Tibial nerve (tissue), 4 donors: ENCODE measurements around the gene MTNR1A. TPM values are rescaled to one million over a fixed set of nuclear protein-coding genes. Genes with fewer than 3 reads are reported as not detected.

ENCODE experiments used
- DNase-seq, 2 donors: peaks; one replicate each; pipeline ENCODE4 v3.0.0-alpha.2; 2019; ENCODE audit warnings: low spot score in 2 of 2
- H3K27ac ChIP-seq, 4 donors: fragments of 200-600 bp; sonication (generic) in 3 of 4; one replicate each; pipeline ENCODE4 v1.5.1; 2017 to 2019; ENCODE audit warnings: mild to moderate bottlenecking in 1 of 4
- H3K27me3 ChIP-seq, 2 donors: fragments of 200-600 bp; sonication (generic) in 1 of 2; one replicate each; pipeline versions ENCODE4 v1.5.1 to v1.6.0; 2017 to 2019
- H3K36me3 ChIP-seq, 3 donors: fragments of 200-600 bp; sonication (generic); one replicate each; pipeline ENCODE4 v1.5.1; 2018 to 2019
- H3K4me1 ChIP-seq, 4 donors: fragments of 200-600 bp; sonication (generic) in 3 of 4; one replicate each; pipeline ENCODE4 v1.5.1; 2017 to 2019
- H3K4me3 ChIP-seq, 4 donors: fragments of 200-600 bp; sonication (generic) in 3 of 4; one replicate each; pipeline ENCODE4 v1.5.1; 2017 to 2019; ENCODE audit warnings: mild to moderate bottlenecking in 1 of 4, moderate library complexity in 1 of 4
- H3K9me3 ChIP-seq, 4 donors: fragments of 200-600 bp; sonication (generic) in 3 of 4; one replicate each; pipeline ENCODE4 v1.5.1; 2017 to 2019
- CTCF ChIP-seq, 5 experiments: fragments of 200-600 bp in 3 of 5; fragments of 450-650 bp in 2 of 5; sonication (generic) in 3 of 5; IDR thresholded peaks; one replicate each; pipeline ENCODE4 v1.5.1; 2016 to 2019; ENCODE audit warnings: antibody characterized with exemption in 5 of 5, mild to moderate bottlenecking in 3 of 5, moderate library complexity in 2 of 5
- EP300 ChIP-seq, 2 donors: sonication (generic); formaldehyde crosslinking; IDR thresholded peaks; one replicate each; pipeline ENCODE4 v1.6.1; 2017; ENCODE audit warnings: antibody characterized with exemption in 2 of 2, mild to moderate bottlenecking in 1 of 2
- POLR2A ChIP-seq, 2 donors: fragments of 450-650 bp; IDR thresholded peaks; one replicate each; pipeline ENCODE4 v1.6.1; 2017; ENCODE audit warnings: antibody characterized with exemption in 2 of 2, mild to moderate bottlenecking in 2 of 2, moderate library complexity in 2 of 2
- WGBS, 2 donors: methylation state at CpG; one replicate each; pipeline ENCODE4 v1.1.5; 2018; 5-methylcytosine and 5-hydroxymethylcytosine counted together
- total RNA-seq, 4 donors: library from RNA; depleted of rRNA; stranded (reverse); fragments of >200 nt; gene quantifications; one replicate each; pipeline ENCODE4 v1.1.0, GENCODE V29; 2016

Gene MTNR1A
- total RNA-seq, 4 donors from 2014 or later, result not detected

GRCh38 chr4:186592445-186592844 is 37.1 kb upstream of the MTNR1A start:
- DNase-seq, result no peak
- no peaks in the 10 kb centered on the region for H3K4me1 ChIP-seq
- TF ChIP-seq EP300 (IDR thresholded peaks at IDR 0.05) (no peak), POLR2A (IDR thresholded peaks at IDR 0.05) (no peak), CTCF (IDR thresholded peaks at IDR 0.05) (no peak)
- peaks cover 0 to 73% (median 0%) of the 10 kb centered on the region in 3 donors for H3K36me3 ChIP-seq
- no peak overlapping the region for H3K27ac ChIP-seq
- no peaks in the 10 kb centered on the region for H3K9me3 ChIP-seq
- 94% methylated on average over 8 of the region's 8 CpGs for WGBS, 2 donors
- no peak overlapping the region for H3K4me3 ChIP-seq
- H3K27me3 ChIP-seq, result no peaks in the 10 kb centered on the region

- Histone ChIP-seq H3K4me3 (no peak overlapping the region), H3K27me3 (no peaks in the 10 kb centered on the region), H3K9me3 (no peaks in the 10 kb centered on the region), H3K36me3 (peaks cover 0 to 65% (median 0%) of the 10 kb centered on the region in 3 donors), H3K4me1 (peaks cover 0 to 4% (median 0%) of the 10 kb centered on the region in 4 donors), H3K27ac (no peak overlapping the region)
- 86 to 95% methylated on average over 6 of the region's 6 CpGs for WGBS, 2 donors
- DNase-seq, result no peak
- TF ChIP-seq POLR2A (IDR thresholded peaks at IDR 0.05) (no peak), CTCF (IDR thresholded peaks at IDR 0.05) (no peak), EP300 (IDR thresholded peaks at IDR 0.05) (no peak)
These were observed 36.3 kb upstream of the MTNR1A start for GRCh38 chr4:186591651-186592050.

- no peak for TF ChIP-seq POLR2A (IDR thresholded peaks at IDR 0.05)
- TF ChIP-seq CTCF (IDR thresholded peaks at IDR 0.05), result no peak
- TF ChIP-seq EP300 (IDR thresholded peaks at IDR 0.05), result no peak
- H3K36me3 ChIP-seq, result peaks cover 0 to 58% (median 0%) of the 10 kb centered on the region in 3 donors
- no peak for DNase-seq
- peaks cover 0 to 11% (median 0%) of the 10 kb centered on the region in 4 donors for H3K4me1 ChIP-seq
- H3K9me3 ChIP-seq, result no peaks in the 10 kb centered on the region
- no peak overlapping the region for H3K4me3 ChIP-seq
- no peaks in the 10 kb centered on the region for H3K27me3 ChIP-seq
- 94 to 97% methylated on average over 20 of the region's 20 CpGs for WGBS, 2 donors
- no peak overlapping the region for H3K27ac ChIP-seq
These were observed 33.1 kb upstream of the MTNR1A start for GRCh38 chr4:186588503-186588902.

GRCh38 chr4:186587416-186588018 is 32.1 kb upstream of the MTNR1A start:
- TF ChIP-seq EP300 (IDR thresholded peaks at IDR 0.05), result no peak
- TF ChIP-seq CTCF (IDR thresholded peaks at IDR 0.05), result peak; percentile 68 to 90 (median 84)
- no peak for TF ChIP-seq POLR2A (IDR thresholded peaks at IDR 0.05)
- Histone ChIP-seq H3K9me3 (no peaks in the 10 kb centered on the region), H3K4me1 (peaks cover 0 to 11% (median 0%) of the 10 kb centered on the region in 4 donors), H3K4me3 (no peak overlapping the region), H3K36me3 (peaks cover 0 to 57% (median 0%) of the 10 kb centered on the region in 3 donors), H3K27ac (no peak overlapping the region), H3K27me3 (no peaks in the 10 kb centered on the region)
- 27 to 32% methylated on average over 4 of the region's 4 CpGs for WGBS, 2 donors
- DNase-seq, result peak; percentile 79 to 93

- H3K4me3 ChIP-seq, result no peak overlapping the region
- H3K27me3 ChIP-seq, result no peaks in the 10 kb centered on the region
- no peak overlapping the region for H3K27ac ChIP-seq
- TF ChIP-seq POLR2A (IDR thresholded peaks at IDR 0.05), result no peak
- TF ChIP-seq EP300 (IDR thresholded peaks at IDR 0.05), result no peak
- TF ChIP-seq CTCF (IDR thresholded peaks at IDR 0.05), result no peak
- H3K36me3 ChIP-seq, result peaks cover 0 to 60% (median 0%) of the 10 kb centered on the region in 3 donors
- H3K4me1 ChIP-seq, result peaks cover 0 to 11% (median 0%) of the 10 kb centered on the region in 4 donors
- H3K9me3 ChIP-seq, result peaks cover 0 to 9% (median 0%) of the 10 kb centered on the region in 4 donors
- no peak for DNase-seq
- 78 to 81% methylated on average over 8 of the region's 8 CpGs for WGBS, 2 donors
These were observed 30.8 kb upstream of the MTNR1A start for GRCh38 chr4:186586205-186586604.
